T-helper 2 cell treated with Interferon-gamma antibody and Interleukin-4, amounts not matched to agents 5 μg/mL and 100 μg/mL, for 36 hours (primary cell): ENCODE results near the gene KRTAP5-5.
"Not testable (repeated sequence)": the region's sequence is repeated elsewhere in the genome, so short reads cannot be mapped to it uniquely, and the experiment has no call there.

ENCODE experiments used
- DNase-seq: peaks from one replicate; pipeline ENCODE4 v3.0.0; 2021; ENCODE audit warnings: low spot score
- H3K27ac Mint-ChIP-seq: one replicate; pipeline ENCODE4 v1.8.0; 2021; ENCODE audit warnings: mild to moderate bottlenecking, mixed read lengths
- H3K27me3 Mint-ChIP-seq: one replicate; pipeline ENCODE4 v1.8.0; 2021; ENCODE audit warnings: low read depth, mixed read lengths
- H3K36me3 Mint-ChIP-seq: one replicate; pipeline ENCODE4 v1.8.0; 2021; ENCODE audit warnings: low read depth, mixed read lengths
- H3K4me1 Mint-ChIP-seq: one replicate; pipeline ENCODE4 v1.8.0; 2021; ENCODE audit warnings: low read depth, mixed read lengths
- H3K4me3 Mint-ChIP-seq: one replicate; pipeline ENCODE4 v1.8.0; 2022; ENCODE audit warnings: mild to moderate bottlenecking, moderate library complexity, mixed read lengths
- H3K9me3 Mint-ChIP-seq: one replicate; pipeline ENCODE4 v1.8.0; 2021; ENCODE audit warnings: mixed read lengths

KRTAP5-5 gene

GRCh38 chr11:1629326-1630185 lies at the start of gene KRTAP5-5:
Gene KRTAP5-5, plus strand, starts transcription at chr11:1629775. Its CDS starts 66 bp downstream, at chr11:1629841.
- Mint-ChIP-seq H3K36me3 (no peaks in the 10 kb centered on the region), H3K4me1 (no peaks in the 10 kb centered on the region), H3K27me3 (peaks cover 12% of the 10 kb centered on the region), H3K27ac (no peak within 1 kb of the TSS), H3K9me3 (no peaks in the 10 kb centered on the region), H3K4me3 (no peak within 1 kb of the TSS)
- DNase-seq, result no peak

GRCh38 chr11:1581976-1582375 lies 47.6 kb upstream of the KRTAP5-5 start:
- Mint-ChIP-seq H3K9me3 (peaks cover 9% of the 10 kb centered on the region), H3K36me3 (no peaks in the 10 kb centered on the region), H3K4me1 (no peaks in the 10 kb centered on the region), H3K27me3 (peaks cover 7% of the 10 kb centered on the region), H3K4me3 (no peak overlapping the region), H3K27ac (no peak overlapping the region)
- DNase-seq, result no peak

GRCh38 chr11:1582909-1583308 lies 46.7 kb upstream of the KRTAP5-5 start:
- H3K9me3 Mint-ChIP-seq, H3K4me3 Mint-ChIP-seq, H3K4me1 Mint-ChIP-seq, DNase-seq, H3K27ac Mint-ChIP-seq, H3K36me3 Mint-ChIP-seq: not testable (repeated sequence)
- H3K27me3 Mint-ChIP-seq, result peaks cover 10% of the 10 kb centered on the region

GRCh38 chr11:1584661-1585370 lies 44.8 kb upstream of the KRTAP5-5 start, which contains the start of gene KRTAP5-1:
Gene KRTAP5-1, minus strand, starts transcription at chr11:1585283. Its CDS starts 34 bp downstream, at chr11:1585249.
- H3K4me3 Mint-ChIP-seq, H3K9me3 Mint-ChIP-seq, H3K4me1 Mint-ChIP-seq, H3K36me3 Mint-ChIP-seq, DNase-seq, H3K27ac Mint-ChIP-seq: not testable (repeated sequence)
- peaks cover 15% of the 10 kb centered on the region for H3K27me3 Mint-ChIP-seq

- DNase-seq, result no peak
- peaks cover 18% of the 10 kb centered on the region for H3K27me3 Mint-ChIP-seq
- peaks cover 10% of the 10 kb centered on the region for H3K9me3 Mint-ChIP-seq
- H3K36me3 Mint-ChIP-seq, result peaks cover 5% of the 10 kb centered on the region
- H3K4me1 Mint-ChIP-seq, result peaks cover 8% of the 10 kb centered on the region
- no peak overlapping the region for H3K27ac Mint-ChIP-seq
- no peak overlapping the region for H3K4me3 Mint-ChIP-seq
Measured at GRCh38 chr11:1586699-1587098, 42.9 kb upstream of the KRTAP5-5 start.

- not testable (repeated sequence) for DNase-seq, H3K36me3 Mint-ChIP-seq, H3K9me3 Mint-ChIP-seq, H3K4me1 Mint-ChIP-seq
- H3K27ac Mint-ChIP-seq, result peak overlapping the region; percentile 71
- peaks cover 30% of the 10 kb centered on the region for H3K27me3 Mint-ChIP-seq
- peak overlapping the region; percentile 11 for H3K4me3 Mint-ChIP-seq
Measured at GRCh38 chr11:1589191-1589963, 40.2 kb upstream of the KRTAP5-5 start.

GRCh38 chr11:1589996-1590395 lies 39.6 kb upstream of the KRTAP5-5 start:
- H3K27me3 Mint-ChIP-seq, result peaks cover 33% of the 10 kb centered on the region
- H3K4me3 Mint-ChIP-seq, result no peak overlapping the region
- peak overlapping the region; percentile 52 for H3K27ac Mint-ChIP-seq

GRCh38 chr11:1592628-1593027 lies 36.9 kb upstream of the KRTAP5-5 start:
- H3K4me3 Mint-ChIP-seq, result no peak overlapping the region
- DNase-seq, result no peak
- H3K27me3 Mint-ChIP-seq, result peaks cover 43% of the 10 kb centered on the region
- peaks cover 10% of the 10 kb centered on the region for H3K9me3 Mint-ChIP-seq
- no peak overlapping the region for H3K27ac Mint-ChIP-seq
- peaks cover 8% of the 10 kb centered on the region for H3K4me1 Mint-ChIP-seq
- peaks cover 5% of the 10 kb centered on the region for H3K36me3 Mint-ChIP-seq

More at GRCh38 chr11:1589996-1590395, 39.6 kb upstream of the KRTAP5-5 start:
- Mint-ChIP-seq H3K36me3 (peaks cover 5% of the 10 kb centered on the region), H3K9me3 (peaks cover 10% of the 10 kb centered on the region), H3K4me1 (peaks cover 8% of the 10 kb centered on the region)
- no peak for DNase-seq

GRCh38 chr11:1595994-1596575 lies 33.5 kb upstream of the KRTAP5-5 start:
- not testable (repeated sequence) for H3K36me3 Mint-ChIP-seq, H3K4me1 Mint-ChIP-seq, H3K4me3 Mint-ChIP-seq, DNase-seq, H3K27ac Mint-ChIP-seq, H3K9me3 Mint-ChIP-seq
- peaks cover 48% of the 10 kb centered on the region for H3K27me3 Mint-ChIP-seq

GRCh38 chr11:1596576-1597121 lies 32.9 kb upstream of the KRTAP5-5 start:
- not testable (repeated sequence) for H3K36me3 Mint-ChIP-seq, H3K4me3 Mint-ChIP-seq, DNase-seq, H3K4me1 Mint-ChIP-seq, H3K27ac Mint-ChIP-seq, H3K9me3 Mint-ChIP-seq
- peaks cover 49% of the 10 kb centered on the region for H3K27me3 Mint-ChIP-seq

GRCh38 chr11:1597331-1597993 lies 32.1 kb upstream of the KRTAP5-5 start:
- no peak for DNase-seq
- no peaks in the 10 kb centered on the region for H3K4me1 Mint-ChIP-seq
- H3K27ac Mint-ChIP-seq, result no peak overlapping the region
- H3K27me3 Mint-ChIP-seq, result peaks cover 54% of the 10 kb centered on the region
- no peak overlapping the region for H3K4me3 Mint-ChIP-seq
- H3K36me3 Mint-ChIP-seq, result no peaks in the 10 kb centered on the region
- no peaks in the 10 kb centered on the region for H3K9me3 Mint-ChIP-seq

GRCh38 chr11:1597994-1598380 lies 31.6 kb upstream of the KRTAP5-5 start, which contains the start of gene KRTAP5-2:
Gene KRTAP5-2, minus strand, starts transcription at chr11:1598294. Its CDS starts 44 bp downstream, at chr11:1598250.
- Mint-ChIP-seq H3K4me1 (no peaks in the 10 kb centered on the region), H3K36me3 (no peaks in the 10 kb centered on the region), H3K9me3 (no peaks in the 10 kb centered on the region), H3K27ac (no peak within 1 kb of the TSS), H3K4me3 (no peak within 1 kb of the TSS), H3K27me3 (peaks cover 51% of the 10 kb centered on the region)
- DNase-seq, result no peak

GRCh38 chr11:1598406-1598805 lies 31.2 kb upstream of the KRTAP5-5 start:
- DNase-seq, H3K9me3 Mint-ChIP-seq, H3K27ac Mint-ChIP-seq, H3K4me3 Mint-ChIP-seq, H3K4me1 Mint-ChIP-seq, H3K36me3 Mint-ChIP-seq: not testable (repeated sequence)
- H3K27me3 Mint-ChIP-seq, result peaks cover 50% of the 10 kb centered on the region
